Right hindlimb (tissue), 1 donor: ENCODE measurements around the gene NUP107.

ENCODE experiments used
- DNase-seq: peaks from one replicate; pipeline ENCODE4 v3.0.0-alpha.2; 2018

NUP107 gene

GRCh38 chr12:68743356-68743755 is 56.6 kb downstream of the NUP107 start:
- DNase-seq, result no peak

- DNase-seq, result no peak
Observed at GRCh38 chr12:68745376-68745903, 58.7 kb downstream of the NUP107 start.

- peak; percentile 96 for DNase-seq
Observed at GRCh38 chr12:68745904-68746571, 59.3 kb downstream of the NUP107 start, which contains the start of gene SLC35E3. TSS of gene SLC35E3 (plus strand) at chr12:68746176. CDS start at chr12:68746378, 202 bp downstream.

- DNase-seq, result peak; percentile 76
Observed at GRCh38 chr12:68746572-68747180, 59.9 kb downstream of the NUP107 start.

- no peak for DNase-seq
Observed at GRCh38 chr12:68749443-68749842, 62.7 kb downstream of the NUP107 start.

GRCh38 chr12:68749861-68750260 is 63.1 kb downstream of the NUP107 start:
- DNase-seq, result no peak

- no peak for DNase-seq
Observed at GRCh38 chr12:68750506-68750905, 63.7 kb downstream of the NUP107 start.

GRCh38 chr12:68755536-68756243 is 68.9 kb downstream of the NUP107 start:
- no peak for DNase-seq

- DNase-seq, result no peak
Observed at GRCh38 chr12:68759852-68760251, 73.1 kb downstream of the NUP107 start.

GRCh38 chr12:68760806-68761441 is 74.1 kb downstream of the NUP107 start:
- DNase-seq, result no peak

- no peak for DNase-seq
Observed at GRCh38 chr12:68761442-68761812, 74.6 kb downstream of the NUP107 start.

GRCh38 chr12:68761901-68762630 is 75.3 kb downstream of the NUP107 start:
- no peak for DNase-seq

- no peak for DNase-seq
Observed at GRCh38 chr12:68762691-68763090, 75.9 kb downstream of the NUP107 start.

- no peak for DNase-seq
Observed at GRCh38 chr12:68765696-68766095, 78.9 kb downstream of the NUP107 start.

GRCh38 chr12:68766646-68767045 is 79.9 kb downstream of the NUP107 start:
- DNase-seq, result no peak

GRCh38 chr12:68767191-68767590 is 80.4 kb downstream of the NUP107 start:
- no peak for DNase-seq

- DNase-seq, result no peak
Observed at GRCh38 chr12:68768431-68768939, 81.7 kb downstream of the NUP107 start.

- no peak for DNase-seq
Observed at GRCh38 chr12:68769941-68770340, 83.2 kb downstream of the NUP107 start.

- DNase-seq, result no peak
Observed at GRCh38 chr12:68771223-68771925, 84.6 kb downstream of the NUP107 start.

- DNase-seq, result no peak
Observed at GRCh38 chr12:68772714-68773113, 85.9 kb downstream of the NUP107 start.

- DNase-seq, result no peak
Observed at GRCh38 chr12:68773582-68773981, 86.8 kb downstream of the NUP107 start.
